Chondrocyte (in vitro differentiated cells): Measurements from ENCODE around the gene STIM1. TPM values are rescaled to one million over a fixed set of nuclear protein-coding genes. Genes with fewer than 3 reads are reported as not detected.
"Not testable (repeated sequence)": the region's sequence is repeated elsewhere in the genome, so short reads cannot be mapped to it uniquely, and the experiment has no call there.

Experiments used
- DNase-seq: peaks from one replicate; pipeline ENCODE4 v3.0.0; 2021; ENCODE audit warnings: mixed read lengths, low spot score
- H3K27ac Mint-ChIP-seq: one replicate; pipeline ENCODE4 v1.8.0; 2021; ENCODE audit warnings: mild to moderate bottlenecking, moderate library complexity, mixed read lengths; ENCODE audit not compliant: unreplicated experiment
- H3K27me3 Mint-ChIP-seq: 2 replicates; pipeline ENCODE4 v1.8.0; 2021; ENCODE audit warnings: low read depth, mixed read lengths
- H3K36me3 Mint-ChIP-seq: 2 replicates; pipeline ENCODE4 v1.8.0; 2021; ENCODE audit warnings: low read depth, mixed read lengths
- H3K4me1 Mint-ChIP-seq: 2 replicates; pipeline ENCODE4 v1.8.0; 2021; ENCODE audit warnings: low read depth, mild to moderate bottlenecking, mixed read lengths
- H3K4me3 Mint-ChIP-seq: one replicate; pipeline ENCODE4 v1.8.0; 2021; ENCODE audit warnings: mild to moderate bottlenecking, moderate library complexity, mixed read lengths; ENCODE audit not compliant: unreplicated experiment
- H3K9me3 Mint-ChIP-seq: 2 replicates; pipeline ENCODE4 v1.8.0; 2021; ENCODE audit warnings: low read depth, mixed read lengths
- CTCF ChIP-seq: fragments of 200-600 bp; sonication (generic); IDR thresholded peaks from 2 replicates; pipeline ENCODE4 v1.5.0; 2021; ENCODE audit warnings: antibody characterized with exemption, mild to moderate bottlenecking, moderate library complexity
- total RNA-seq: library from RNA; stranded (reverse); gene quantifications from 3 replicates; pipeline ENCODE4 v1.2.1, GENCODE V29; 2021

Gene STIM1
- total RNA-seq, 1 donor from 2014 or later = 50.7 TPM

- H3K27me3 Mint-ChIP-seq = no peaks in the 10 kb centered on the region
- no peak overlapping the region for H3K27ac Mint-ChIP-seq
- DNase-seq = no peak
- H3K4me3 Mint-ChIP-seq = no peak overlapping the region
- peaks cover 8% of the 10 kb centered on the region for H3K9me3 Mint-ChIP-seq
- TF ChIP-seq CTCF = no peak
- H3K4me1 Mint-ChIP-seq = peaks cover 30% of the 10 kb centered on the region
- H3K36me3 Mint-ChIP-seq = no peaks in the 10 kb centered on the region
Measured at GRCh38 chr11:4041731-4042391, 186.4 kb downstream of the STIM1 start.

- no peak for TF ChIP-seq CTCF
- Mint-ChIP-seq H3K36me3 (no peaks in the 10 kb centered on the region), H3K4me1 (peaks cover 21% of the 10 kb centered on the region), H3K4me3 (no peak overlapping the region), H3K27ac (no peak overlapping the region), H3K27me3 (no peaks in the 10 kb centered on the region), H3K9me3 (no peaks in the 10 kb centered on the region)
- DNase-seq = no peak
Measured at GRCh38 chr11:4044976-4045646, 189.6 kb downstream of the STIM1 start.

- no peak for TF ChIP-seq CTCF
- no peak for DNase-seq
- H3K4me1 Mint-ChIP-seq = peaks cover 21% of the 10 kb centered on the region
- no peaks in the 10 kb centered on the region for H3K9me3 Mint-ChIP-seq
- H3K4me3 Mint-ChIP-seq = no peak overlapping the region
- no peak overlapping the region for H3K27ac Mint-ChIP-seq
- peaks cover 6% of the 10 kb centered on the region for H3K36me3 Mint-ChIP-seq
- H3K27me3 Mint-ChIP-seq = no peaks in the 10 kb centered on the region
Measured at GRCh38 chr11:4048340-4048739, 192.9 kb downstream of the STIM1 start.

GRCh38 chr11:4049006-4049405 lies 193.5 kb downstream of the STIM1 start:
- Mint-ChIP-seq H3K36me3 (peaks cover 6% of the 10 kb centered on the region), H3K4me3 (no peak overlapping the region), H3K27ac (no peak overlapping the region), H3K9me3 (no peaks in the 10 kb centered on the region), H3K4me1 (peaks cover 18% of the 10 kb centered on the region), H3K27me3 (no peaks in the 10 kb centered on the region)
- TF ChIP-seq CTCF = no peak
- DNase-seq = no peak

GRCh38 chr11:4050138-4050537 lies 194.7 kb downstream of the STIM1 start:
- H3K36me3 Mint-ChIP-seq = peaks cover 6% of the 10 kb centered on the region
- peaks cover 7% of the 10 kb centered on the region for H3K4me1 Mint-ChIP-seq
- H3K27me3 Mint-ChIP-seq = no peaks in the 10 kb centered on the region
- no peak for DNase-seq
- H3K9me3 Mint-ChIP-seq = no peaks in the 10 kb centered on the region
- TF ChIP-seq CTCF = no peak
- H3K4me3 Mint-ChIP-seq = no peak overlapping the region
- no peak overlapping the region for H3K27ac Mint-ChIP-seq

GRCh38 chr11:4053200-4053599 lies 197.7 kb downstream of the STIM1 start:
- not testable (repeated sequence) for H3K27me3 Mint-ChIP-seq

More at GRCh38 chr11:4053200-4053599, 197.7 kb downstream of the STIM1 start:
- H3K27ac Mint-ChIP-seq, H3K36me3 Mint-ChIP-seq, H3K4me3 Mint-ChIP-seq, H3K9me3 Mint-ChIP-seq, DNase-seq, H3K4me1 Mint-ChIP-seq: not testable (repeated sequence)
